ENCODE data around the gene PARD3. TPM values are rescaled to one million over a fixed set of nuclear protein-coding genes. Genes with fewer than 3 reads are reported as not detected.
"Not testable (repeated sequence)": the region's sequence is repeated elsewhere in the genome, so short reads cannot be mapped to it uniquely, and the experiment has no call there.

The PARD3 gene
- total RNA-seq, 2 donors from 2014 or later: 1.4 to 2.7 TPM

GRCh38 chr10:34384372-34384771 lies 430.7 kb downstream of the PARD3 start:
- Mint-ChIP-seq H3K9me3 (no peaks in the 10 kb centered on the region), H3K27ac (no peak overlapping the region), H3K36me3 (no peaks in the 10 kb centered on the region)
- DNase-seq (ENCODE audit: low spot score in 2 of 2) (no peak), ATAC-seq (no peak)

- Mint-ChIP-seq H3K27ac (no peak overlapping the region), H3K36me3 (no peaks in the 10 kb centered on the region), H3K9me3 (no peaks in the 10 kb centered on the region)
- DNase-seq (ENCODE audit: low spot score in 2 of 2): no peak
- ATAC-seq: no peak
These were observed 432.5 kb downstream of the PARD3 start for GRCh38 chr10:34382626-34383025.

- H3K27ac Mint-ChIP-seq: no peak overlapping the region
- ATAC-seq (no peak), DNase-seq (ENCODE audit: low spot score in 2 of 2) (no peak)
- H3K36me3 Mint-ChIP-seq: no peaks in the 10 kb centered on the region
- H3K9me3 Mint-ChIP-seq: no peaks in the 10 kb centered on the region
These were observed 434.2 kb downstream of the PARD3 start for GRCh38 chr10:34380856-34381255.

GRCh38 chr10:34378297-34378696 lies 436.8 kb downstream of the PARD3 start:
- ATAC-seq: no peak
- no peak for DNase-seq (ENCODE audit: low spot score in 2 of 2)
- Mint-ChIP-seq H3K36me3 (no peaks in the 10 kb centered on the region), H3K27ac (no peak overlapping the region), H3K9me3 (no peaks in the 10 kb centered on the region)

DNA sequence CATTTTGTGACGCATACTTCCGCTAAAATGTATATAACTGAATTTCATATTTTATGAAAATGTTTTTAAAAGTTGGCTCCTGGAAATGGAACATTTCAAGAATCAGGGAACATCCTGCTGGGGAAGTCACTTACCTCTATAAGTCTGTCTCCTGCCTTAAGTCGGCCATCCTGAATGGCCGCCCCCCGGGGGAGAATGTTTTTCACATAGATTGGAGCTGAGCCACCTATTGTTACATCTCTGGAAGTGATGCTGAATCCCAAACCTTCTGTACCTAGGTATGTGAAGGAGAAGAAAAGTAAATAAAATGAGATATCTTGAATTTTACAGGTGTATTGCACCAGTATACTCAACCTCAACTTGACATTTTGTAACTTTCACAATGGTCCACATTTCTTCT lies 437.3 kb downstream of the PARD3 start:
- ATAC-seq (no peak), DNase-seq (ENCODE audit: low spot score in 2 of 2) (no peak)
- Mint-ChIP-seq H3K9me3 (no peaks in the 10 kb centered on the region), H3K36me3 (no peaks in the 10 kb centered on the region), H3K27ac (no peak overlapping the region)

DNA sequence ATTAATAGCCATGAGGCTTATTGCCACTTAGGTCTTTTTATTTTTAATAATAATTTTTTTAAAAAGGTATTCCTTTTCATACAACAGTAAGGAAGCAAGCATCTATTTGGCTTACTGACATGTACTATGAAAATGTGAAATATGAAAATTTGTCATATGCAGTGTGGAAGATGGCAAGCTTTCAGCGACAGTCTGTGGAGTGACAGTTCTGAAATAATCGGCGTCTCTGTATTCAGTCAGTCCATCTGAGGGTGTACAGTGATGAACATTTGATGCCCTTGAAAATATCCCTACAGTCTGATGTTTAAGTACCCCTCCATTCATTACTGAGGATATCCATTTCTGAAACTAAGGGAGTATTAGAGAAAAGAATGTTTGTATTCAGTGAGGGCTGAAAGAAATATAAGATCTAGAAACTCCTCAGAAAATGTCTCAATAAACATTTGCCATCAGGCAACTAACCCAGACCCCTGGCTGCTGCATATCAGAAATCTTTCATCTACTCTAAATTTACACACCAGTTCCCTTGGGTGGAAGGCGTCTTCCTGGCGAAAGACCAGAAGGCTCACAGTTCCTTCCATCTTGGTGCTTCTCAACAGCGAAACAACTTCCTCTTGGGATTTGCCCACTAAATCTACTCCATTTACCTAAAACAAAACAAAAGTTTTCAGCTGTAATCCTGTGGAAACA lies 440.6 kb downstream of the PARD3 start:
- no peaks in the 10 kb centered on the region for H3K36me3 Mint-ChIP-seq
- no peak for DNase-seq (ENCODE audit: low spot score in 2 of 2)
- H3K27ac Mint-ChIP-seq: no peak overlapping the region
- no peaks in the 10 kb centered on the region for H3K9me3 Mint-ChIP-seq
- no peak for ATAC-seq

GRCh38 chr10:34373211-34373610 lies 441.9 kb downstream of the PARD3 start:
- DNase-seq (ENCODE audit: low spot score in 2 of 2) (no peak), ATAC-seq (no peak)
- no peaks in the 10 kb centered on the region for H3K36me3 Mint-ChIP-seq
- peaks cover 0 to 1% of the 10 kb centered on the region in 2 donors for H3K9me3 Mint-ChIP-seq
- H3K27ac Mint-ChIP-seq: no peak overlapping the region

DNA sequence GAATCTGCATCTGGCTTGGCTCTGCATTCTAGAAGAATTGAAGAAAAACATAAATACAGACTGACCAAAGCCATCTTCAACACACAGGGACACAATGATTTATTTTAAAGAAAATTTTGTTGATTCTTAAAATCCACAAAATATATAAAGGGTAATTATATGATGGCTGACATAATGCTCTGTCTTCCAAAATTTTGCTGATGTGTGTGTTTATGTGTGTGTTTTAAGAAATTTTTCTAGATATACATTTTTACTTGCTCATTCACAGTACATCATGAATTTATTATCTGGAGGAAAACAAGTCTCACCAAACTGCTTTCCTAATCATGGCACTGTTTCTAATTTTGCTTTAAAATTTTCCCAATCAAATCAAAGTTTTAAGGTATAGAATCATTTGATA lies 442.6 kb downstream of the PARD3 start:
- Mint-ChIP-seq H3K9me3 (peaks cover 0 to 4% of the 10 kb centered on the region in 2 donors), H3K36me3 (no peaks in the 10 kb centered on the region), H3K27ac (no peak overlapping the region)
- DNase-seq (ENCODE audit: low spot score in 2 of 2) (no peak), ATAC-seq (no peak)

- DNase-seq (ENCODE audit: low spot score in 2 of 2) (no peak), ATAC-seq (no peak)
- Mint-ChIP-seq H3K36me3 (no peaks in the 10 kb centered on the region), H3K27ac (no peak overlapping the region), H3K9me3 (peaks cover 0 to 4% of the 10 kb centered on the region in 2 donors)
These were observed 445.0 kb downstream of the PARD3 start for GRCh38 chr10:34370126-34370525.

- no peak overlapping the region for H3K27ac Mint-ChIP-seq
- ATAC-seq (no peak), DNase-seq (ENCODE audit: low spot score in 2 of 2) (no peak)
- peaks cover 0 to 4% of the 10 kb centered on the region in 2 donors for H3K9me3 Mint-ChIP-seq
- no peaks in the 10 kb centered on the region for H3K36me3 Mint-ChIP-seq
These were observed 446.0 kb downstream of the PARD3 start for GRCh38 chr10:34369120-34369519.

- no peaks in the 10 kb centered on the region for H3K36me3 Mint-ChIP-seq
- DNase-seq (ENCODE audit: low spot score in 2 of 2) (no peak), ATAC-seq (no peak)
- peaks cover 0 to 4% of the 10 kb centered on the region in 2 donors for H3K9me3 Mint-ChIP-seq
- H3K27ac Mint-ChIP-seq: no peak overlapping the region
These were observed 450.7 kb downstream of the PARD3 start for GRCh38 chr10:34364253-34365037.

DNA sequence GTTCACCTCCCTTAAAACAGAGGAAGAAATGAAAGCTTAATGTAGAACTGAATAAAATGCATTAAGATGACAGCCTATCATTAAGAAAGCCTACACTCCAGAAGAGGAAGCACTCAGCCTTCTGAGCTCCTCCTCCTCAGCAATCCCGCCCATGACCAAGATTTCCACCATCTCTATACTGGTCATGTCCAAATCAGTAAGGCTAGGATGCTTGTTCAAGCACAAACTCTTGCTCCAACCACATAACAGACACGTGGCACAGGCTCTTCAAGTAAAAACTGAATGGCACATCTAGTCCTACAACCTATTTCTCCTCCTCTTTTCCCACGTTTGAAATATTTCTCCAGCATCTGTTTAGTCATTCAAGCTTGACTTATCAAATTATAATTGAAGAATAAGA lies 454.1 kb downstream of the PARD3 start:
- H3K36me3 Mint-ChIP-seq: no peaks in the 10 kb centered on the region
- DNase-seq (ENCODE audit: low spot score in 2 of 2) (no peak), ATAC-seq (no peak)
- no peaks in the 10 kb centered on the region for H3K9me3 Mint-ChIP-seq
- no peak overlapping the region for H3K27ac Mint-ChIP-seq

- no peaks in the 10 kb centered on the region for H3K9me3 Mint-ChIP-seq
- H3K36me3 Mint-ChIP-seq: no peaks in the 10 kb centered on the region
- DNase-seq (ENCODE audit: low spot score in 2 of 2) (no peak), ATAC-seq (no peak)
- H3K27ac Mint-ChIP-seq: no peak overlapping the region
These were observed 455.7 kb downstream of the PARD3 start for GRCh38 chr10:34359435-34359813.

DNA sequence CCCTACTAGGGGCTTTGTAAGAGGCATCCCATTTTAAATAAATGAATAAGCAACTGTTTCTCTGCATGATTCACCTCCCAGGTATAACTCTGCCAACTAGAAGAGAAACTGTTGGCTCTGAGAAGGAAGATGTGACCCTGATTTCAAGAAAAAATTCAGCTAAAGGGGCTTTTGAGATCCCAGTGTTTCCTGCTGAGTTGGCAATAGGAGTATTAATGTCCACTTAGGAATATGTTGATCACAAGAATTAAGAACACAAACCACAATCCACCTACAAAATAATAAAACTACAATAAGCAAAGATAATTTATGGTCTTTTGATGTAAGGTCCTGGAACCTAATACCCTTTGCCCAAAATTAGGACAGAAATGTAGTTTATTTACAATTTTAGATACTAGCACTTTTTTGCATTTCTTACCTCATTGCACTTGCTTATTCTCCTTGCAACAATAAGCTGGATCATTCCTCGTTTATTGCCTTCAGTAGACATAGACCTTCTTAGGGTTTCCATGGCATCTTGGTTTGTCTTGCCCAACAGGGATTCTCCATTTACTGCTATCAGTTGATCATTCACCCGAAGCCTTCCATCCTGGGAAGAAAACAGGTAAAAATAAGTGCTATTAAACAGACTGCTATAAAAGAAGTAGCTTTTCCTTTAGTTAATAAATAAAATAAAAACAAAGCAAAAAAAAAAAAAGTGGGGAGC lies 456.2 kb downstream of the PARD3 start:
- Mint-ChIP-seq H3K27ac (no peak overlapping the region), H3K9me3 (no peaks in the 10 kb centered on the region), H3K36me3 (no peaks in the 10 kb centered on the region)
- no peak for DNase-seq (ENCODE audit: low spot score in 2 of 2)
- ATAC-seq: no peak

DNA sequence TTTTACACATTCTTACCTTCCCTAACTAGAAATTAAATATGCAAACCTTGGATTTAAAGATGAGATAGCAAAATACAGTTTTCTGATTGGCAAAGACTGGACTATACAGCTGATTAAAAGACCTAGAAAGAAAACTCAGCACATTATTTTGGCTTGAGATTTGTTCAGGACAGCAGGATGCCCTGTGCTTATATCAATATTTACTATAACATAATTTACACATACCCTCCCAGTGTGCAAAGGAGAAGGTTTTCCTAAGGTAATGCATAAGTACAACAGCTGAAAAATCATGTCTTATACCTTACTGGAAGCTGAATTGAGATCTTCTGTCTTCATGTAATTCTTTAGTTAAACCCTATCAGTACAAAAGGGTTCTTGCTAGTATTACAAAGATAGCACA lies 458.6 kb downstream of the PARD3 start:
- ATAC-seq (no peak), DNase-seq (ENCODE audit: low spot score in 2 of 2) (no peak)
- no peak overlapping the region for H3K27ac Mint-ChIP-seq
- H3K36me3 Mint-ChIP-seq: no peaks in the 10 kb centered on the region
- no peaks in the 10 kb centered on the region for H3K9me3 Mint-ChIP-seq

DNA sequence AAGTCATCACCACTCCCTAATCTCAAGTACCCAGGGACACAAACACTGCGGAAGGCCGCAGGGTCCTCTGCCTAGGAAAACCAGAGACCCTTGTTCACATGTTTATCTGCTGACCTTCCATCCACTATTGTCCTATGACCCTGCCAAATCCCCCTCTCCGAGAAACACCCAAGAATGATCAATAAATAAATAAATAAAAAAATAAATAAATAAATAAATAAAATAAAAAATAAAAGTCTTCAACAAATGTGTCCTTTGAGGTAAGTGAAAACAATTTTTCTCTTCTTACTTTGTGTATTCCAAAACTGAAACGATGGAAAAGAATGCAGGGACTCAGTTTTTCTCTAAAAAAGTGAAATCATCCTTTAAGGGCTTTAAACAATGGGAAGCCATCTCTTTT lies 461.6 kb downstream of the PARD3 start:
- H3K9me3 Mint-ChIP-seq; H3K27ac Mint-ChIP-seq; DNase-seq (ENCODE audit: low spot score in 2 of 2); ATAC-seq; H3K36me3 Mint-ChIP-seq: not testable (repeated sequence)

DNA sequence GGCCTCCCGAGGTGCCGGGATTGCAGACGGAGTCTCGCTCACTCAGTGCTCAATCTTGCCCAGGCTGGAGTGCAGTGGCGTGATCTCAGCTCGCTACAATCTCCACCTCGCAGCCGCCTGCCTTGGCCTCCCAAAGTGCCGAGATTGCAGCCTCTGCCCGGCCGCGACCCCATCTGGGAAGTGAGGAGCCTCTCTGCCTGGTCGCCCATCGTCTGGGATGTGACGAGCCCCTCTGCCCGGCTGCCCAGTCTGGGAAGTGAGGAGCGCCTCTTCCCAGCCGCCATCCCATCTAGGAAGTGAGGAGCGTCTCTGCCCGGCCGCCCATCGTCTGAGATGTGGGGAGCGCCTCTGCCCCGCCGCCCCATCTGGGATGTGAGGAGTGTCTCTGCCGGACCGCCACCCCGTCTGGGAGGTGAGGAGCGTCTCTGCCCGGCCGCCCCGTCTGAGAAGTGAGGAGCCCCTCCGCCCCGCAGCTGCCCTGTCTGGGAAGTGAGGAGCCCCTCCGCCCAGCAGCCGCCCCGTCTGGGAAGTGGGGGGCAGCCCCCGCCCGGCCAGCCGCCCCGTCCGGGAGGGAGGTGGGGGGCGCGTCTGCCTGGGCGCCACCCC lies 462.4 kb downstream of the PARD3 start:
- H3K9me3 Mint-ChIP-seq, H3K27ac Mint-ChIP-seq: not testable (repeated sequence)

More for the DNA sequence above, 462.4 kb downstream of the PARD3 start:
- H3K36me3 Mint-ChIP-seq; DNase-seq (ENCODE audit: low spot score in 2 of 2); ATAC-seq: not testable (repeated sequence)

All from activated naive CD4-positive, alpha-beta T cell treated with anti-CD3 and anti-CD28 coated beads, Interleukin-2, amount 50 U/mL, for 72 hours (primary cell).